IMR-90 (cell line): ENCODE results near the gene AOPEP. TPM values are rescaled to one million over a fixed set of nuclear protein-coding genes. Genes with fewer than 3 reads are reported as not detected.

ENCODE experiments used
- ATAC-seq: fragments of 200-7000 bp; cut with Tn5 transposase; 2 replicates; pipeline ENCODE4 v1.9.1; 2020; ENCODE audit warnings: low read depth, mild to moderate bottlenecking, moderate library complexity
- BruUV-seq: library from RNA; stranded (reverse); fragments of 400-500 nt; replicated peaks from 2 replicates; lab custom pipeline; 2021; lab: Mats Ljungman, UMichigan
- CTCF ChIA-PET: fragments of 300-600 bp; formaldehyde crosslinking; extraction: SDS; loops from one replicate; lab custom pipeline; 2021; ENCODE audit warnings: antibody characterized with exemption; lab: Yijun Ruan, JAX
- POLR2A ChIA-PET: fragments of 300-600 bp; sonication (Branson Sonifier 250); formaldehyde crosslinking; loops from one replicate; lab custom pipeline; 2022; ENCODE audit warnings: antibody characterized with exemption; ENCODE audit not compliant: unreplicated experiment; lab: Charles Lee
- DNase-seq: peaks from one replicate; pipeline ENCODE4 v3.0.0; 2013
- H2AFZ ChIP-seq: replicated peaks from 2 replicates; pipeline ENCODE3; 2013; ENCODE audit warnings: low read length, mild to moderate bottlenecking; ENCODE audit not compliant: poor library complexity
- H2AK5ac ChIP-seq: 2 replicates; pipeline ENCODE4 v1.6.1; 2013; ENCODE audit warnings: low read depth, low read length, inconsistent platforms
- H2AK9ac ChIP-seq: replicated peaks from 2 replicates; pipeline ENCODE3; 2013; ENCODE audit warnings: mild to moderate bottlenecking, low read depth, low read length, moderate library complexity; ENCODE audit not compliant: poor library complexity
- H2BK120ac ChIP-seq: 2 replicates; pipeline ENCODE4 v1.6.1; 2013; ENCODE audit warnings: low read depth, low read length, inconsistent platforms
- H2BK15ac ChIP-seq: 3 replicates; pipeline ENCODE4 v1.6.1; 2013; ENCODE audit warnings: low read depth, low read length, inconsistent platforms
- H2BK20ac ChIP-seq: 2 replicates; pipeline ENCODE4 v1.6.1; 2013; ENCODE audit warnings: low read depth, mild to moderate bottlenecking, inconsistent platforms, low read length, moderate library complexity
- H2BK5ac ChIP-seq: 2 replicates; pipeline ENCODE4 v1.6.1; 2013; ENCODE audit warnings: mild to moderate bottlenecking, low read depth, low read length, inconsistent platforms; ENCODE audit not compliant: poor library complexity, severe bottlenecking
- H3K14ac ChIP-seq: replicated peaks from 2 replicates; pipeline ENCODE4 v1.6.1; 2013; ENCODE audit warnings: low read depth, low read length, inconsistent platforms
- H3K18ac ChIP-seq: 2 replicates; pipeline ENCODE4 v1.6.1; 2013; ENCODE audit warnings: low read depth, low read length, control low read depth
- H3K23ac ChIP-seq: 2 replicates; pipeline ENCODE4 v1.6.1; 2013; ENCODE audit warnings: low read depth, low read length, inconsistent platforms
- H3K27ac ChIP-seq: 2 replicates; pipeline ENCODE4 v1.5.1; 2013; ENCODE audit warnings: mild to moderate bottlenecking, control low read depth, low read length; ENCODE audit not compliant: insufficient read depth
- H3K27me3 ChIP-seq: 2 replicates; pipeline ENCODE4 v1.6.1; 2013; ENCODE audit warnings: low read length; ENCODE audit not compliant: control insufficient read depth, insufficient read depth
- H3K36me3 ChIP-seq: 2 replicates; pipeline ENCODE4 v1.6.1; 2013; ENCODE audit warnings: low read length, mixed read lengths; ENCODE audit not compliant: control insufficient read depth, insufficient read depth
- H3K4ac ChIP-seq: 2 replicates; pipeline ENCODE4 v1.6.1; 2013; ENCODE audit warnings: low read depth, low read length, inconsistent platforms
- H3K4me1 ChIP-seq: 2 replicates; pipeline ENCODE4 v1.6.1; 2013; ENCODE audit warnings: low read length, mixed read lengths; ENCODE audit not compliant: control insufficient read depth, insufficient read depth
- H3K4me2 ChIP-seq: 2 replicates; pipeline ENCODE4 v1.6.1; 2013; ENCODE audit warnings: low read depth, mild to moderate bottlenecking, control low read depth, low read length, moderate library complexity
- H3K4me3 ChIP-seq: 2 replicates; pipeline ENCODE4 v1.5.1; 2013; ENCODE audit warnings: low read depth, mild to moderate bottlenecking, control low read depth, low read length, moderate library complexity; ENCODE audit not compliant: insufficient read depth
- H3K56ac ChIP-seq: 2 replicates; pipeline ENCODE4 v1.6.1; 2013; ENCODE audit warnings: low read length, inconsistent platforms; ENCODE audit not compliant: insufficient read depth; ENCODE audit errors: extremely low read depth
- H3K79me1 ChIP-seq, 2 experiments: 2 replicates each; pipeline ENCODE4 v1.6.1; 2013; ENCODE audit warnings: low read length in 2 of 2, inconsistent platforms in 1 of 2, low read depth in 1 of 2
- H3K9ac ChIP-seq: 2 replicates; pipeline ENCODE4 v1.6.1; 2013; ENCODE audit warnings: low read depth, low read length, control low read depth
- H3K9me1 ChIP-seq: 2 replicates; pipeline ENCODE4 v1.6.1; 2013; ENCODE audit warnings: low read length, inconsistent platforms; ENCODE audit not compliant: insufficient read depth
- H3K9me3 ChIP-seq: 2 replicates; pipeline ENCODE4 v1.6.1; 2013; ENCODE audit warnings: low read length; ENCODE audit not compliant: control insufficient read depth, insufficient read depth
- H4K20me1 ChIP-seq: 2 replicates; pipeline ENCODE4 v1.6.1; 2013; ENCODE audit warnings: low read length, inconsistent platforms; ENCODE audit not compliant: insufficient read depth
- H4K5ac ChIP-seq: 2 replicates; pipeline ENCODE4 v1.6.1; 2013; ENCODE audit warnings: mild to moderate bottlenecking, low read depth, low read length, control low read depth
- H4K8ac ChIP-seq, 2 experiments: 2 replicates each; pipeline ENCODE4 v1.6.1; 2013; ENCODE audit warnings: low read depth in 2 of 2, low read length in 2 of 2, control low read depth in 1 of 2, inconsistent platforms in 1 of 2
- H4K91ac ChIP-seq: 2 replicates; pipeline ENCODE4 v1.6.1; 2013; ENCODE audit warnings: low read depth, low read length, inconsistent platforms; ENCODE audit not compliant: insufficient read depth
- BHLHE40 ChIP-seq: fragments of 150-350 bp; IDR thresholded peaks from 2 replicates; pipeline ENCODE4 v1.6.1; 2016; ENCODE audit warnings: mild to moderate bottlenecking, low read depth, low read length
- CEBPB ChIP-seq: IDR thresholded peaks from 2 replicates; pipeline ENCODE4 v1.6.1; 2012; ENCODE audit warnings: low read depth, low read length, improper control_type of control experiment
- CHD1 ChIP-seq: IDR thresholded peaks from 2 replicates; pipeline ENCODE4 v1.6.1; 2012; ENCODE audit warnings: low read depth, low read length, improper control_type of control experiment
- CTCF ChIP-seq: conservative IDR thresholded peaks from 2 replicates; pipeline ENCODE4 v1.5.1; 2012; ENCODE audit warnings: mild to moderate bottlenecking, low read depth, low read length, improper control_type of control experiment
- FOS ChIP-seq: fragments of 150-350 bp; IDR thresholded peaks from 2 replicates; pipeline ENCODE4 v1.6.1; 2016; ENCODE audit warnings: low read depth, low read length
- MAFK ChIP-seq: IDR thresholded peaks from 2 replicates; pipeline ENCODE4 v1.6.1; 2012; ENCODE audit warnings: low read depth, low read length, improper control_type of control experiment
- MAZ ChIP-seq: IDR thresholded peaks from 2 replicates; pipeline ENCODE4 v1.6.1; 2012; ENCODE audit warnings: low read depth, mild to moderate bottlenecking, low read length, improper control_type of control experiment, moderate library complexity, borderline replicate concordance
- MXI1 ChIP-seq: IDR thresholded peaks from 2 replicates; pipeline ENCODE4 v1.6.1; 2012; ENCODE audit warnings: low read depth, mild to moderate bottlenecking, low read length, moderate library complexity, borderline replicate concordance
- NFE2L2 ChIP-seq: fragments of 150-350 bp; IDR thresholded peaks from 2 replicates; pipeline ENCODE4 v1.6.1; 2016; ENCODE audit warnings: low read depth, mild to moderate bottlenecking, low read length
- POLR2A ChIP-seq: IDR thresholded peaks from 2 replicates; pipeline ENCODE4 v1.6.1; 2012; ENCODE audit warnings: mild to moderate bottlenecking, low read depth, low read length
- RAD21 ChIP-seq: IDR thresholded peaks from 2 replicates; pipeline ENCODE4 v1.6.1; 2012; ENCODE audit warnings: low read length, improper control_type of control experiment
- RCOR1 ChIP-seq: IDR thresholded peaks from 2 replicates; pipeline ENCODE4 v1.6.1; 2012; ENCODE audit warnings: mild to moderate bottlenecking, low read length, improper control_type of control experiment; ENCODE audit not compliant: insufficient replicate concordance
- RFX5 ChIP-seq: IDR thresholded peaks from 2 replicates; pipeline ENCODE4 v1.8.0; 2012; ENCODE audit warnings: low read depth, mild to moderate bottlenecking, low read length, moderate library complexity
- SMC3 ChIP-seq: fragments of 150-350 bp; IDR thresholded peaks from 2 replicates; pipeline ENCODE4 v1.6.1; 2016; ENCODE audit warnings: low read depth, mild to moderate bottlenecking, antibody characterized with exemption, low read length, moderate library complexity
- WGBS, 2 experiments: methylation state at CpG; one replicate each; pipeline versions ENCODE4 v1.1.5 to v1.1.7; 2013; ENCODE audit warnings: missing lambda C conversion rate in 2 of 2; ENCODE audit not compliant: insufficient read length in 1 of 2; ENCODE audit errors: extremely low coverage in 2 of 2; 5-methylcytosine and 5-hydroxymethylcytosine counted together
- dilution Hi-C: fragments of 300-500 bp; cut with HindIII; formaldehyde crosslinking; loops from one replicate; pipeline ENCODE4 v1.14.3; 2018; ENCODE audit warnings: low sequenced_read_pairs; ENCODE audit not compliant: unreplicated experiment
- in situ Hi-C: fragments of 300-500 bp; cut with MboI; formaldehyde crosslinking; loops from 3 replicates; pipeline ENCODE4 v1.14.3; 2019; ENCODE audit warnings: low sequenced_read_pairs, inconsistent platforms, mixed read lengths
- intact Hi-C: fragments of 100-400 bp; cut with micrococcal nuclease; formaldehyde crosslinking; loops from 2 replicates; pipeline ENCODE4 v1.10.0; 2022
- polyA plus RNA-seq, 3 experiments: library from polyadenylated mRNA; depleted of rRNA; stranded (reverse); fragments of >200 nt; gene quantifications; 2 replicates each; pipeline ENCODE4 v1.2.3, GENCODE V29; 2012; ENCODE audit warnings: low replicate concordance in 1 of 3
- total RNA-seq: library from RNA; depleted of rRNA; stranded (reverse); fragments of >200 nt; gene quantifications from 2 replicates; pipeline ENCODE4 v1.2.3, GENCODE V29; 2012
- TF ChIP-seq, protein P1 (sequence below): fragments of 150-350 bp; IDR thresholded peaks from 2 replicates; pipeline ENCODE4 v1.6.1; 2017; ENCODE audit warnings: mild to moderate bottlenecking, antibody characterized with exemption, low read length, low read depth
- TF ChIP-seq, protein P2 (sequence below): fragments of 150-350 bp; IDR thresholded peaks from 2 replicates; pipeline ENCODE4 v1.6.1; 2016; ENCODE audit warnings: low read depth, mild to moderate bottlenecking, low read length, moderate library complexity, borderline replicate concordance

Gene AOPEP
- total and polyA plus RNA-seq, 2 of the 4 experiments (the other 2 are of a cell fraction): 34.9 to 38.7 TPM

DNA sequence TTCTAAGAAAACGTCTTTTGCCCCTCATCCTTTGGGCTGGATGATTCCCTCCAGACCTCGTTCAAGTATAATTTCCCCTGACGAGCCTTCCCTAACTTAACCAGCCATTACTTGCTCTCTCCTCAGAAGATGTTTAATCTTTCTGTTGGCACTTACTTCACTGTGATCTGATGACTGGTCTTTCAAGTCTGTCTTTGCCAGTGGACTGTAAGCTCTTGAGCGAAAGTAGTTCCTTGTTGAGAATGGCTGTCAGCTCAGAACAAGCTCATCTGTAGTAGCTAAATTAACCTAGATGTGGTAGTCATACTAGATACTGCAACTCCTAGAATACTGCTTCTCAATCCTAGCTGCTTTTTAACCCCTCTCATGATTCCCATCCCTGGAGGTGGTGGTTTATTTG is 125.0 kb downstream of the AOPEP start:
- ATAC-seq (no peak), DNase-seq (no peak)
- Histone ChIP-seq H2BK20ac (no peak overlapping the region), H3K18ac (no peak overlapping the region), H2BK5ac (no peak overlapping the region), H4K91ac (no peak overlapping the region), H3K9me1 (peaks cover 11% of the 10 kb centered on the region), H3K79me1 (0 out of 4 replicates have a peak, but pooled peaks cover 6 to 8% of the 10 kb centered on the region in 2 experiments), H3K27me3 (no peaks in the 10 kb centered on the region), H3K4me3 (no peak overlapping the region), H2BK120ac (no peak overlapping the region), H4K20me1 (no peaks in the 10 kb centered on the region), H3K36me3 (peaks cover 1% of the 10 kb centered on the region; the same call in 1 of the 2 replicates), H3K4me1 (peaks cover 16% of the 10 kb centered on the region), H2AK9ac (no peak overlapping the region), H3K4ac (no peak overlapping the region), H3K9me3 (no peaks in the 10 kb centered on the region), H3K56ac (no peak overlapping the region), H2BK15ac (no peak overlapping the region), H2AFZ (no peak overlapping the region), H3K27ac (no peak overlapping the region), H4K5ac (no peak overlapping the region), H3K23ac (no peak overlapping the region), H2AK5ac (no peak overlapping the region), H3K9ac (no peak overlapping the region), H3K4me2 (no peak overlapping the region), H3K14ac (no peak overlapping the region), H4K8ac (no peak overlapping the region)
- dilution Hi-C loops (no loop called here), intact Hi-C loops (no loop called here), in situ Hi-C loops (no loop called here)
- no TSS peak for BruUV-seq
- POLR2A ChIA-PET: no interaction called here
- CTCF ChIA-PET: interaction anchor here (0.5 to 1.1 kb wide), 3 partner anchors 14 to 19 kb away, joined by 3 to 4 read pairs (median 3); no protein-coding TSS in a partner anchor
- WGBS, 2 experiments: no CpG with 5 or more reads among the region's 4 CpGs
- TF ChIP-seq CHD1 (no peak), BHLHE40 (no peak), CEBPB (no peak), SMC3 (no peak), POLR2A (no peak), CTCF (no peak), MAFK (no peak), MXI1 (no peak), RFX5 (no peak), RAD21 (no peak), MAZ (no peak), FOS (no peak), NFE2L2 (no peak), RCOR1 (no peak)
- TF ChIP-seq, protein P1, sequence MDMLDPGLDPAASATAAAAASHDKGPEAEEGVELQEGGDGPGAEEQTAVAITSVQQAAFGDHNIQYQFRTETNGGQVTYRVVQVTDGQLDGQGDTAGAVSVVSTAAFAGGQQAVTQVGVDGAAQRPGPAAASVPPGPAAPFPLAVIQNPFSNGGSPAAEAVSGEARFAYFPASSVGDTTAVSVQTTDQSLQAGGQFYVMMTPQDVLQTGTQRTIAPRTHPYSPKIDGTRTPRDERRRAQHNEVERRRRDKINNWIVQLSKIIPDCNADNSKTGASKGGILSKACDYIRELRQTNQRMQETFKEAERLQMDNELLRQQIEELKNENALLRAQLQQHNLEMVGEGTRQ: no peak
- TF ChIP-seq, protein P2, sequence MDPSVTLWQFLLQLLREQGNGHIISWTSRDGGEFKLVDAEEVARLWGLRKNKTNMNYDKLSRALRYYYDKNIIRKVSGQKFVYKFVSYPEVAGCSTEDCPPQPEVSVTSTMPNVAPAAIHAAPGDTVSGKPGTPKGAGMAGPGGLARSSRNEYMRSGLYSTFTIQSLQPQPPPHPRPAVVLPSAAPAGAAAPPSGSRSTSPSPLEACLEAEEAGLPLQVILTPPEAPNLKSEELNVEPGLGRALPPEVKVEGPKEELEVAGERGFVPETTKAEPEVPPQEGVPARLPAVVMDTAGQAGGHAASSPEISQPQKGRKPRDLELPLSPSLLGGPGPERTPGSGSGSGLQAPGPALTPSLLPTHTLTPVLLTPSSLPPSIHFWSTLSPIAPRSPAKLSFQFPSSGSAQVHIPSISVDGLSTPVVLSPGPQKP: no peak
